CD14-positive monocyte (primary cell): ENCODE data around the gene SPATS2L. TPM values are rescaled to one million over a fixed set of nuclear protein-coding genes. Genes with fewer than 3 reads are reported as not detected.
"Not testable (repeated sequence)": the region's sequence is repeated elsewhere in the genome, so short reads cannot be mapped to it uniquely, and the experiment has no call there.

Source experiments
- DNase-seq, 3 donors: peaks; one replicate each; pipeline ENCODE4 v3.0.0-alpha.2; 2011 to 2022
- H2AFZ ChIP-seq: 2 replicates; pipeline ENCODE4 v1.6.0; 2012; ENCODE audit warnings: mild to moderate bottlenecking, low read depth, low read length, inconsistent platforms; ENCODE audit not compliant: insufficient read depth, poor library complexity, severe bottlenecking
- H3K27ac ChIP-seq, 2 donors: 1 replicate in 1 of 2; 2 replicates in 1 of 2; pipeline ENCODE4 v1.5.1; 2012 to 2013; ENCODE audit warnings: low read length in 2 of 2, control low read depth in 1 of 2, inconsistent platforms in 1 of 2, low read depth in 1 of 2, mild to moderate bottlenecking in 1 of 2
- H3K27me3 ChIP-seq, 2 donors: one replicate each; pipeline versions ENCODE4 v1.6.0 to v1.6.1; 2011 to 2013; ENCODE audit warnings: low read length in 2 of 2; ENCODE audit not compliant: control insufficient read depth in 2 of 2, insufficient read depth in 2 of 2
- H3K36me3 ChIP-seq, 2 donors: replicated peaks in 1 of 2; 1 replicate in 1 of 2; 2 replicates in 1 of 2; pipeline versions ENCODE4 v1.5.1 to v1.6.1; 2012 to 2013; ENCODE audit warnings: low read length in 2 of 2, control low read depth in 1 of 2, inconsistent platforms in 1 of 2, mild to moderate bottlenecking in 1 of 2; ENCODE audit not compliant: insufficient read depth in 2 of 2, control insufficient read depth in 1 of 2
- H3K4me1 ChIP-seq, 2 donors: 1 replicate in 1 of 2; 2 replicates in 1 of 2; pipeline versions ENCODE4 v1.5.1 to v1.6.1; 2012 to 2013; ENCODE audit warnings: low read length in 2 of 2, control low read depth in 1 of 2, inconsistent platforms in 1 of 2, mild to moderate bottlenecking in 1 of 2, moderate library complexity in 1 of 2; ENCODE audit not compliant: insufficient read depth in 2 of 2, control insufficient read depth in 1 of 2
- H3K4me2 ChIP-seq: replicated peaks from 2 replicates; pipeline ENCODE3; 2012; ENCODE audit warnings: low read length, moderate library complexity, mild to moderate bottlenecking; ENCODE audit not compliant: poor library complexity, severe bottlenecking; ENCODE audit errors: extremely low read depth
- H3K4me3 ChIP-seq, 3 experiments: fragments of 200-600 bp in 1 of 3; sonication (generic) in 1 of 3; replicated peaks in 1 of 3; 1 replicate in 2 of 3; 2 replicates in 1 of 3; pipeline ENCODE4 v1.5.1; 2011 to 2013; ENCODE audit warnings: low read length in 3 of 3, mild to moderate bottlenecking in 3 of 3, control low read depth in 2 of 3, low read depth in 2 of 3, inconsistent platforms in 1 of 3, moderate library complexity in 1 of 3
- H3K79me2 ChIP-seq: 2 replicates; pipeline ENCODE4 v1.6.0; 2012; ENCODE audit warnings: mild to moderate bottlenecking, control low read depth, inconsistent platforms, low read length, moderate library complexity; ENCODE audit not compliant: insufficient read depth
- H3K9ac ChIP-seq: 2 replicates; pipeline ENCODE4 v1.6.0; 2017; ENCODE audit warnings: low read length, mild to moderate bottlenecking; ENCODE audit not compliant: insufficient read depth, poor library complexity, severe bottlenecking
- H3K9me3 ChIP-seq, 2 donors: replicated peaks in 1 of 2; 1 replicate in 1 of 2; 2 replicates in 1 of 2; pipeline versions ENCODE4 v1.5.1 to v1.6.1; 2012 to 2013; ENCODE audit warnings: low read length in 2 of 2, control low read depth in 1 of 2; ENCODE audit not compliant: control insufficient read depth in 1 of 2, insufficient read depth in 1 of 2
- H4K20me1 ChIP-seq: 2 replicates; pipeline ENCODE4 v1.6.0; 2012; ENCODE audit warnings: mild to moderate bottlenecking, low read length, control low read depth, moderate library complexity; ENCODE audit not compliant: insufficient read depth
- H3K27ac Mint-ChIP-seq, 7 donors: one replicate each; pipeline ENCODE4 v1.8.0; 2020; ENCODE audit warnings: mild to moderate bottlenecking in 7 of 7, mixed read lengths in 7 of 7, moderate library complexity in 6 of 7, inconsistent platforms in 2 of 7
- H3K27me3 Mint-ChIP-seq, 3 donors: one replicate each; pipeline ENCODE4 v1.8.0; 2021 to 2022; ENCODE audit warnings: low read depth in 3 of 3, mild to moderate bottlenecking in 3 of 3, mixed read lengths in 3 of 3, moderate library complexity in 3 of 3, inconsistent platforms in 1 of 3
- H3K36me3 Mint-ChIP-seq, 2 donors: one replicate each; pipeline ENCODE4 v1.8.0; 2020; ENCODE audit warnings: mixed read lengths in 2 of 2, inconsistent platforms in 1 of 2, mild to moderate bottlenecking in 1 of 2
- H3K4me1 Mint-ChIP-seq: one replicate; pipeline ENCODE4 v1.8.0; 2020; ENCODE audit warnings: mild to moderate bottlenecking, mixed read lengths
- H3K4me3 Mint-ChIP-seq, 2 donors: one replicate each; pipeline ENCODE4 v1.8.0; 2020; ENCODE audit warnings: mild to moderate bottlenecking in 2 of 2, mixed read lengths in 2 of 2, moderate library complexity in 1 of 2
- H3K9me3 Mint-ChIP-seq, 7 donors: one replicate each; pipeline ENCODE4 v1.8.0; 2020 to 2022; ENCODE audit warnings: mixed read lengths in 7 of 7, mild to moderate bottlenecking in 6 of 7, moderate library complexity in 6 of 7, inconsistent platforms in 2 of 7
- WGBS: methylation state at CpG from one replicate; pipeline ENCODE4 v1.1.5; 2013; ENCODE audit warnings: missing lambda C conversion rate; ENCODE audit not compliant: insufficient coverage; 5-methylcytosine and 5-hydroxymethylcytosine counted together
- intact Hi-C, 2 donors: fragments of 100-400 bp; cut with micrococcal nuclease; formaldehyde crosslinking; loops; one replicate each; pipeline versions ENCODE4 v1.15.0 to v1.15.1; 2023
- polyA plus RNA-seq, 3 donors: library from polyadenylated mRNA; depleted of rRNA in 1 of 3; unstranded in 2 of 3; stranded (reverse) in 1 of 3; fragments of 300-500 nt in 2 of 3; fragments of >200 nt in 1 of 3; fragmentation: Illumina TruSeq in 2 of 3; gene quantifications; 1 replicate in 2 of 3; 2 replicates in 1 of 3; pipeline ENCODE4 v1.2.3, GENCODE V29; 2012 to 2021
- TF ChIP-seq, protein P1 (sequence below): fragments of 200-600 bp; IDR thresholded peaks from one replicate; pipeline ENCODE4 v1.8.0; 2022; ENCODE audit warnings: antibody characterized with exemption, mild to moderate bottlenecking

SPATS2L gene
- polyA plus RNA-seq, 3 donors: 2.7 to 5.2 (median 3.2) TPM

DNA sequence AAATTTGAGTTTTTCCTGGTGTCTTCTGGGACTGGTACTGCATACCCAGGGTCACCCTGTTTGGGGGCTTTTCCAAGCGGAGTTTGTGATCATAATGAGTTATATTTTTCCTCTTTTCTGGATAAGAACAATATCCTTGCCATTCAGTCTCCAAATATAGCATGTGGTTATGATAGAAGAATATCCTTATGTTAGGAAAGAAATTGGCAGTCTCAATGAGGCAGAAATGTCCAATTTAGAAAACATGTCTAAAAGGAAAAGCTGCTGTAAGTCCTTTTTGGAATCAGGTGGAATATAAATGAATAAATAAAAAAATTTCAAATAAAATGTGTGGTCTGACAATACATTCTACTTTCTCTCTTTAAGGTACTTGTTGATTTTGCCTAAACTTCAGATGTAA, 36.2 kb downstream of the SPATS2L start:
- Histone ChIP-seq H3K4me2 (no peak overlapping the region), H2AFZ (no peak overlapping the region), H3K4me3 (no peak overlapping the region), H3K36me3 (no peaks in the 10 kb centered on the region), H3K4me1 (peaks cover 11 to 13% of the 10 kb centered on the region in 2 donors), H3K9me3 (no peaks in the 10 kb centered on the region), H4K20me1 (no peaks in the 10 kb centered on the region), H3K27me3 (no peaks in the 10 kb centered on the region), H3K27ac (no peak overlapping the region), H3K79me2 (no peaks in the 10 kb centered on the region), H3K9ac (no peak overlapping the region)
- Mint-ChIP-seq H3K27me3 (peaks cover 0 to 3% (median 0%) of the 10 kb centered on the region in 3 donors), H3K4me3 (no peak overlapping the region), H3K27ac (no peak overlapping the region), H3K4me1 (peaks cover 16% of the 10 kb centered on the region), H3K36me3 (no peaks in the 10 kb centered on the region), H3K9me3 (peaks cover 0 to 2% (median 0%) of the 10 kb centered on the region in 7 donors)
- no peak for DNase-seq
- TF ChIP-seq, protein P1, sequence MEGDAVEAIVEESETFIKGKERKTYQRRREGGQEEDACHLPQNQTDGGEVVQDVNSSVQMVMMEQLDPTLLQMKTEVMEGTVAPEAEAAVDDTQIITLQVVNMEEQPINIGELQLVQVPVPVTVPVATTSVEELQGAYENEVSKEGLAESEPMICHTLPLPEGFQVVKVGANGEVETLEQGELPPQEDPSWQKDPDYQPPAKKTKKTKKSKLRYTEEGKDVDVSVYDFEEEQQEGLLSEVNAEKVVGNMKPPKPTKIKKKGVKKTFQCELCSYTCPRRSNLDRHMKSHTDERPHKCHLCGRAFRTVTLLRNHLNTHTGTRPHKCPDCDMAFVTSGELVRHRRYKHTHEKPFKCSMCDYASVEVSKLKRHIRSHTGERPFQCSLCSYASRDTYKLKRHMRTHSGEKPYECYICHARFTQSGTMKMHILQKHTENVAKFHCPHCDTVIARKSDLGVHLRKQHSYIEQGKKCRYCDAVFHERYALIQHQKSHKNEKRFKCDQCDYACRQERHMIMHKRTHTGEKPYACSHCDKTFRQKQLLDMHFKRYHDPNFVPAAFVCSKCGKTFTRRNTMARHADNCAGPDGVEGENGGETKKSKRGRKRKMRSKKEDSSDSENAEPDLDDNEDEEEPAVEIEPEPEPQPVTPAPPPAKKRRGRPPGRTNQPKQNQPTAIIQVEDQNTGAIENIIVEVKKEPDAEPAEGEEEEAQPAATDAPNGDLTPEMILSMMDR: no peak
- intact Hi-C loops: no loop called here
- WGBS: no CpG with 5 or more reads among the region's 1 CpG

- H3K4me2 ChIP-seq, H3K27me3 Mint-ChIP-seq, H3K9ac ChIP-seq, H3K9me3 Mint-ChIP-seq, H3K4me1 ChIP-seq, H3K36me3 Mint-ChIP-seq, H2AFZ ChIP-seq, H3K36me3 ChIP-seq, DNase-seq, H3K4me3 Mint-ChIP-seq, H3K27ac Mint-ChIP-seq, H3K27me3 ChIP-seq, H3K27ac ChIP-seq, intact Hi-C loops, H3K79me2 ChIP-seq, H4K20me1 ChIP-seq, H3K4me1 Mint-ChIP-seq, H3K4me3 ChIP-seq, H3K9me3 ChIP-seq: not testable (repeated sequence)
- WGBS: no CpG with 5 or more reads among the region's 1 CpG
Observed at GRCh38 chr2:200344202-200344601, 37.7 kb downstream of the SPATS2L start.
